ENCODE data around the gene SYDE1.
"Not testable (repeated sequence)": the region's sequence is repeated elsewhere in the genome, so short reads cannot be mapped to it uniquely, and the experiment has no call there.

SYDE1 gene

GRCh38 chr19:15107061-15108010 is at the start of gene SYDE1:
SYDE1 (plus strand) TSS chr19:15107401; CDS start chr19:15107434, 33 bp downstream.
- no peaks in the 10 kb centered on the region for H3K79me2 ChIP-seq (ENCODE audit: insufficient read depth, low read length)
- no peak within 1 kb of the TSS for H3K4me3 ChIP-seq (ENCODE audit: insufficient read depth, low read length, poor library complexity, severe bottlenecking)
- H3F3A ChIP-seq (ENCODE audit: insufficient read depth), result no peaks in the 10 kb centered on the region
- no peaks in the 10 kb centered on the region for H3K36me3 ChIP-seq (ENCODE audit: low read length)
- no peaks in the 10 kb centered on the region for H3K9me3 ChIP-seq (ENCODE audit: insufficient read depth, low read length)
- H2AFZ ChIP-seq (ENCODE audit: low read depth, low read length, severe bottlenecking), result no peak within 1 kb of the TSS
- H3K4me2 ChIP-seq (ENCODE audit: low read depth, low read length, poor library complexity, severe bottlenecking), result no peak within 1 kb of the TSS
- H3K9ac ChIP-seq (ENCODE audit: low read length), result no peak within 1 kb of the TSS
- H3K27ac ChIP-seq (ENCODE audit: low read depth, low read length), result no peak within 1 kb of the TSS
- H3K9me2 ChIP-seq (replicated peaks; ENCODE audit: insufficient read depth, low read length), result no peaks in the 10 kb centered on the region
- no peaks in the 10 kb centered on the region for H4K20me1 ChIP-seq (ENCODE audit: low read depth, low read length)
- no peaks in the 10 kb centered on the region for H3K27me3 ChIP-seq (ENCODE audit: low read length)
- TF ChIP-seq CTCF (IDR thresholded peaks at IDR 0.05; ENCODE audit: insufficient read depth, low read length, poor library complexity, severe bottlenecking), result no peak
- TF ChIP-seq EZH2phosphoT487 (conservative IDR thresholded peaks at IDR 0.05; ENCODE audit: low read length), result no peak

- Histone ChIP-seq H3K36me3 (ENCODE audit: low read length) (no peaks in the 10 kb centered on the region), H3K9ac (ENCODE audit: low read length) (no peak overlapping the region), H3K27me3 (ENCODE audit: low read length) (no peaks in the 10 kb centered on the region), H3F3A (ENCODE audit: insufficient read depth) (no peaks in the 10 kb centered on the region), H3K79me2 (ENCODE audit: insufficient read depth, low read length) (no peaks in the 10 kb centered on the region), H2AFZ (ENCODE audit: low read depth, low read length, severe bottlenecking) (no peak overlapping the region), H3K27ac (ENCODE audit: low read depth, low read length) (no peak overlapping the region), H3K4me3 (ENCODE audit: insufficient read depth, low read length, poor library complexity, severe bottlenecking) (no peak overlapping the region), H4K20me1 (ENCODE audit: low read depth, low read length) (no peaks in the 10 kb centered on the region), H3K4me2 (ENCODE audit: low read depth, low read length, poor library complexity, severe bottlenecking) (no peak overlapping the region), H3K9me3 (ENCODE audit: insufficient read depth, low read length) (no peaks in the 10 kb centered on the region), H3K9me2 (replicated peaks; ENCODE audit: insufficient read depth, low read length) (no peaks in the 10 kb centered on the region)
- no peak for TF ChIP-seq EZH2phosphoT487 (conservative IDR thresholded peaks at IDR 0.05; ENCODE audit: low read length)
Measured at GRCh38 chr19:15062036-15062435, 45.2 kb upstream of the SYDE1 start.

- not testable (repeated sequence) for H3K27ac ChIP-seq (ENCODE audit: low read depth, low read length); H3K9me3 ChIP-seq (ENCODE audit: insufficient read depth, low read length); H3K9me2 ChIP-seq (replicated peaks; ENCODE audit: insufficient read depth, low read length); H3K9ac ChIP-seq (ENCODE audit: low read length); H3K4me3 ChIP-seq (ENCODE audit: insufficient read depth, low read length, poor library complexity, severe bottlenecking); H3K4me2 ChIP-seq (ENCODE audit: low read depth, low read length, poor library complexity, severe bottlenecking); H3K79me2 ChIP-seq (ENCODE audit: insufficient read depth, low read length); H3K36me3 ChIP-seq (ENCODE audit: low read length); H3F3A ChIP-seq (ENCODE audit: insufficient read depth); H2AFZ ChIP-seq (ENCODE audit: low read depth, low read length, severe bottlenecking); H4K20me1 ChIP-seq (ENCODE audit: low read depth, low read length); H3K27me3 ChIP-seq (ENCODE audit: low read length)
Measured at GRCh38 chr19:15070386-15070785, 36.8 kb upstream of the SYDE1 start.

GRCh38 chr19:15072930-15073647 is 34.1 kb upstream of the SYDE1 start:
- Histone ChIP-seq H4K20me1 (ENCODE audit: low read depth, low read length) (no peaks in the 10 kb centered on the region), H3K9me3 (ENCODE audit: insufficient read depth, low read length) (no peaks in the 10 kb centered on the region), H3F3A (ENCODE audit: insufficient read depth) (no peaks in the 10 kb centered on the region), H3K9ac (ENCODE audit: low read length) (no peak overlapping the region), H3K27me3 (ENCODE audit: low read length) (no peaks in the 10 kb centered on the region), H3K9me2 (replicated peaks; ENCODE audit: insufficient read depth, low read length) (no peaks in the 10 kb centered on the region), H3K36me3 (ENCODE audit: low read length) (no peaks in the 10 kb centered on the region), H3K79me2 (ENCODE audit: insufficient read depth, low read length) (no peaks in the 10 kb centered on the region), H2AFZ (ENCODE audit: low read depth, low read length, severe bottlenecking) (no peak overlapping the region), H3K4me2 (ENCODE audit: low read depth, low read length, poor library complexity, severe bottlenecking) (no peak overlapping the region), H3K27ac (ENCODE audit: low read depth, low read length) (no peak overlapping the region), H3K4me3 (ENCODE audit: insufficient read depth, low read length, poor library complexity, severe bottlenecking) (no peak overlapping the region)
- TF ChIP-seq EZH2phosphoT487 (conservative IDR thresholded peaks at IDR 0.05; ENCODE audit: low read length), result no peak
- TF ChIP-seq CTCF (IDR thresholded peaks at IDR 0.05; ENCODE audit: insufficient read depth, low read length, poor library complexity, severe bottlenecking), result no peak
